Activated T-helper 2 cell treated with anti-CD3 and anti-CD28 coated beads, Interferon-gamma antibody, Interleukin-2, Interleukin-4, amounts not matched to agents 10 μg/mL and 5 μg/mL and 100 μg/mL, durations not matched to agents 14 hours and 24 hours and 36 hours (primary cell): ENCODE measurements around the gene TUBG1. TPM values are rescaled to one million over a fixed set of nuclear protein-coding genes. Genes with fewer than 3 reads are reported as not detected.
"Not testable (repeated sequence)": the region's sequence is repeated elsewhere in the genome, so short reads cannot be mapped to it uniquely, and the experiment has no call there.

ENCODE experiments used
- DNase-seq: peaks from one replicate; pipeline ENCODE4 v3.0.0; 2021; ENCODE audit warnings: low spot score
- H3K27ac Mint-ChIP-seq: one replicate; pipeline ENCODE4 v1.8.0; 2021; ENCODE audit warnings: mixed read lengths
- H3K27me3 Mint-ChIP-seq: one replicate; pipeline ENCODE4 v1.8.0; 2021; ENCODE audit warnings: low read depth, mixed read lengths
- H3K36me3 Mint-ChIP-seq: one replicate; pipeline ENCODE4 v1.8.0; 2021; ENCODE audit warnings: low read depth, mixed read lengths
- H3K4me1 Mint-ChIP-seq: one replicate; pipeline ENCODE4 v1.8.0; 2021; ENCODE audit warnings: low read depth, mixed read lengths
- H3K4me3 Mint-ChIP-seq: one replicate; pipeline ENCODE4 v1.8.0; 2021; ENCODE audit warnings: low read depth, mild to moderate bottlenecking, moderate library complexity, mixed read lengths
- H3K9me3 Mint-ChIP-seq: one replicate; pipeline ENCODE4 v1.8.0; 2021; ENCODE audit warnings: mixed read lengths
- intact Hi-C: fragments of 100-400 bp; cut with micrococcal nuclease; formaldehyde crosslinking; loops from one replicate; pipeline ENCODE4 v1.15.1; 2023
- total RNA-seq: library from RNA; stranded (reverse); gene quantifications from 2 replicates; pipeline ENCODE4 v1.2.3, GENCODE V29; 2022

The TUBG1 gene
- total RNA-seq, 1 donor from 2014 or later: 94.9 TPM

GRCh38 chr17:42586514-42587230 is 22.8 kb upstream of the TUBG1 start:
- DNase-seq: no peak
- peaks cover 54% of the 10 kb centered on the region for H3K36me3 Mint-ChIP-seq
- H3K4me3 Mint-ChIP-seq: no peak overlapping the region
- H3K27ac Mint-ChIP-seq: no peak overlapping the region
- no peaks in the 10 kb centered on the region for H3K27me3 Mint-ChIP-seq
- no peaks in the 10 kb centered on the region for H3K4me1 Mint-ChIP-seq
- no peaks in the 10 kb centered on the region for H3K9me3 Mint-ChIP-seq
- intact Hi-C loops: no loop called here

- no peak overlapping the region for H3K27ac Mint-ChIP-seq
Measured at GRCh38 chr17:42590886-42591285, 18.6 kb upstream of the TUBG1 start.

GRCh38 chr17:42591411-42591810 is 18.1 kb upstream of the TUBG1 start:
- Mint-ChIP-seq H3K4me3 (no peak overlapping the region), H3K36me3 (peaks cover 36% of the 10 kb centered on the region), H3K27me3 (no peaks in the 10 kb centered on the region), H3K27ac (no peak overlapping the region), H3K4me1 (no peaks in the 10 kb centered on the region), H3K9me3 (no peaks in the 10 kb centered on the region)
- DNase-seq: no peak
- intact Hi-C loops: no loop called here

More at GRCh38 chr17:42590886-42591285, 18.6 kb upstream of the TUBG1 start:
- no peak for DNase-seq
- Mint-ChIP-seq H3K36me3 (peaks cover 37% of the 10 kb centered on the region), H3K27me3 (no peaks in the 10 kb centered on the region), H3K4me1 (no peaks in the 10 kb centered on the region), H3K4me3 (no peak overlapping the region), H3K9me3 (no peaks in the 10 kb centered on the region)
- intact Hi-C loops: no loop called here

GRCh38 chr17:42596386-42596785 is 13.1 kb upstream of the TUBG1 start:
- H3K9me3 Mint-ChIP-seq: no peaks in the 10 kb centered on the region
- intact Hi-C loops: no loop called here
- H3K36me3 Mint-ChIP-seq: peaks cover 16% of the 10 kb centered on the region
- peaks cover 8% of the 10 kb centered on the region for H3K4me1 Mint-ChIP-seq
- DNase-seq: no peak
- H3K4me3 Mint-ChIP-seq: no peak overlapping the region
- H3K27me3 Mint-ChIP-seq: no peaks in the 10 kb centered on the region
- no peak overlapping the region for H3K27ac Mint-ChIP-seq

- DNase-seq: no peak
- H3K4me3 Mint-ChIP-seq: no peak overlapping the region
- no peaks in the 10 kb centered on the region for H3K9me3 Mint-ChIP-seq
- H3K27ac Mint-ChIP-seq: no peak overlapping the region
- no peaks in the 10 kb centered on the region for H3K27me3 Mint-ChIP-seq
- H3K4me1 Mint-ChIP-seq: peaks cover 9% of the 10 kb centered on the region
- peaks cover 15% of the 10 kb centered on the region for H3K36me3 Mint-ChIP-seq
- intact Hi-C loops: no loop called here
Measured at GRCh38 chr17:42598905-42599304, 10.6 kb upstream of the TUBG1 start.

GRCh38 chr17:42603318-42603717 is 6.2 kb upstream of the TUBG1 start:
- intact Hi-C loops: no loop called here
- Mint-ChIP-seq H3K27me3 (no peaks in the 10 kb centered on the region), H3K4me1 (peaks cover 24% of the 10 kb centered on the region), H3K9me3 (no peaks in the 10 kb centered on the region), H3K36me3 (peaks cover 27% of the 10 kb centered on the region), H3K4me3 (no peak overlapping the region), H3K27ac (no peak overlapping the region)
- no peak for DNase-seq

GRCh38 chr17:42607769-42608168 is 1.7 kb upstream of the TUBG1 start:
- no peak for DNase-seq
- Mint-ChIP-seq H3K4me3 (peak overlapping the region; percentile 98), H3K9me3 (no peaks in the 10 kb centered on the region), H3K27ac (no peak overlapping the region), H3K27me3 (no peaks in the 10 kb centered on the region), H3K36me3 (peaks cover 38% of the 10 kb centered on the region), H3K4me1 (peaks cover 21% of the 10 kb centered on the region)
- intact Hi-C loops: loop anchor here (2.0 kb wide), 1 partner anchor 45 kb away; the partner anchor contains the start of gene COASY

GRCh38 chr17:42608305-42609181 is 940 bp upstream of the TUBG1 start:
- peaks cover 37% of the 10 kb centered on the region for H3K36me3 Mint-ChIP-seq
- peak overlapping the region; percentile 92 for H3K27ac Mint-ChIP-seq
- intact Hi-C loops: loop anchor here (1.0 to 2.0 kb wide), 3 partner anchors 30 to 69 kb away; partner anchors contain the start of gene COASY
- H3K27me3 Mint-ChIP-seq: no peaks in the 10 kb centered on the region
- peak; percentile 19 for DNase-seq
- no peaks in the 10 kb centered on the region for H3K9me3 Mint-ChIP-seq
- peak overlapping the region; percentile 98 for H3K4me3 Mint-ChIP-seq
- H3K4me1 Mint-ChIP-seq: peaks cover 19% of the 10 kb centered on the region

- intact Hi-C loops: loop anchor here (1.0 to 2.0 kb wide), 3 partner anchors 32 to 67 kb away; partner anchors contain the start of gene COASY
- DNase-seq: peak; percentile 32
Measured at GRCh38 chr17:42609814-42610801, 625 bp downstream of the TUBG1 start.

GRCh38 chr17:42612013-42612412 is 2.5 kb downstream of the TUBG1 start:
- Mint-ChIP-seq H3K27me3 (no peaks in the 10 kb centered on the region), H3K36me3 (peaks cover 43% of the 10 kb centered on the region), H3K27ac (no peak overlapping the region), H3K4me3 (no peak overlapping the region), H3K9me3 (no peaks in the 10 kb centered on the region), H3K4me1 (peaks cover 11% of the 10 kb centered on the region)
- no peak for DNase-seq
- intact Hi-C loops: no loop called here

More at GRCh38 chr17:42609814-42610801, 625 bp downstream of the TUBG1 start:
- not testable (repeated sequence) for H3K9me3 Mint-ChIP-seq, H3K27me3 Mint-ChIP-seq
- Mint-ChIP-seq H3K4me1 (peaks cover 19% of the 10 kb centered on the region), H3K27ac (peak overlapping the region; percentile 92), H3K4me3 (peak overlapping the region; percentile 98), H3K36me3 (peaks cover 43% of the 10 kb centered on the region)

GRCh38 chr17:42613699-42614295 is 4.3 kb downstream of the TUBG1 start:
- H3K36me3 Mint-ChIP-seq: peaks cover 43% of the 10 kb centered on the region
- no peak for DNase-seq
- H3K27ac Mint-ChIP-seq: no peak overlapping the region
- H3K27me3 Mint-ChIP-seq: no peaks in the 10 kb centered on the region
- peaks cover 5% of the 10 kb centered on the region for H3K4me1 Mint-ChIP-seq
- H3K9me3 Mint-ChIP-seq: no peaks in the 10 kb centered on the region
- no peak overlapping the region for H3K4me3 Mint-ChIP-seq
- intact Hi-C loops: no loop called here

GRCh38 chr17:42617956-42618431 is 8.5 kb downstream of the TUBG1 start:
- intact Hi-C loops: no loop called here
- H3K27ac Mint-ChIP-seq: no peak overlapping the region
- H3K4me3 Mint-ChIP-seq: no peak overlapping the region
- peaks cover 27% of the 10 kb centered on the region for H3K36me3 Mint-ChIP-seq
- no peaks in the 10 kb centered on the region for H3K9me3 Mint-ChIP-seq
- peaks cover 5% of the 10 kb centered on the region for H3K27me3 Mint-ChIP-seq
- H3K4me1 Mint-ChIP-seq: peaks cover 7% of the 10 kb centered on the region
- DNase-seq: no peak
